Pancreas (tissue), 10 donors: ENCODE measurements around the gene CLEC2L. TPM values are rescaled to one million over a fixed set of nuclear protein-coding genes. Genes with fewer than 3 reads are reported as not detected.

Source experiments
- ATAC-seq, 4 donors: fragments of 200-7000 bp; cut with Tn5 transposase; one replicate each; pipeline versions ENCODE4 v1.8.0 to v1.9.1; 2020; ENCODE audit warnings: mild to moderate bottlenecking in 4 of 4, moderate library complexity in 4 of 4
- DNase-seq, 6 donors: peaks; one replicate each; pipeline ENCODE4 v3.0.0-alpha.2; 2020
- FAIRE-seq: peaks from 2 replicates; lab custom pipeline; 2012; peaks lifted over from hg19 to GRCh38; lab: Jason Lieb, UNC
- H3K27ac ChIP-seq, 4 donors: fragments of 200-600 bp; sonication (generic); 1 replicate in 3 of 4; 2 replicates in 1 of 4; pipeline versions ENCODE4 v1.5.0 to v1.8.0; 2020
- H3K27me3 ChIP-seq, 4 donors: fragments of 200-600 bp; one replicate each; pipeline ENCODE4 v1.8.0; 2021
- H3K36me3 ChIP-seq, 3 donors: fragments of 200-600 bp; sonication (generic) in 1 of 3; one replicate each; pipeline versions ENCODE4 v1.5.0 to v1.8.0; 2020 to 2021
- H3K4me1 ChIP-seq, 3 donors: fragments of 200-600 bp; one replicate each; pipeline ENCODE4 v1.8.0; 2021
- H3K4me3 ChIP-seq, 4 donors: fragments of 200-600 bp; sonication (generic) in 2 of 4; one replicate each; pipeline versions ENCODE4 v1.5.0 to v1.8.0; 2020 to 2021
- H3K9me3 ChIP-seq, 4 donors: fragments of 200-600 bp; one replicate each; pipeline ENCODE4 v1.8.0; 2021
- WGBS, 2 donors: extraction: QIAGEN DNeasy Blood & Tissue Kit; methylation state at CpG; one replicate each; pipeline ENCODE4 v1.1.7; 2013; 5-methylcytosine and 5-hydroxymethylcytosine counted together
- intact Hi-C, 3 donors: fragments of 100-400 bp; cut with DNase I; formaldehyde crosslinking; loops; one replicate each; pipeline versions ENCODE4 v1.11.1 to v1.14.2; 2022
- polyA plus RNA-seq, 2 donors: library from polyadenylated mRNA; stranded (reverse); fragments of 200-250 nt; gene quantifications; one replicate each; pipeline ENCODE4 v1.2.3, GENCODE V29; 2013
- total RNA-seq, 6 donors: library from RNA; stranded (reverse); fragmentation: NEBNext Ultra II Directional in 4 of 6; extraction: Animal tissue kit (Norgen Biotek cat#: 25700) in 4 of 6; gene quantifications; one replicate each; pipeline versions ENCODE4 v1.2.1 to v1.2.4, GENCODE V29; 2021 to 2023
- TF ChIP-seq, protein P1 (sequence below), 4 donors: fragments of 200-600 bp; sonication (generic) in 3 of 4; IDR thresholded peaks; one replicate each; pipeline versions ENCODE4 v1.5.0 to v1.8.0; 2021; ENCODE audit warnings: antibody characterized with exemption in 4 of 4
- donor health status: healthy with polysubstance abuse.
- donor health status: DM: no; HTN: no; CAD: no; lungs with moderate emphysema.
- donor health status: DM: no; HTN: no; CAD: no.
- donor health status: control.
- donor health status: control.
- donor health status: Bipolar disorder and iron deficiency.
- donor health status: DM: yes; HTN: yes; CAD: no.
- donor health status: DM: no; HTN: no; CAD: no.
- donor health status: DM: no; HTN: no; CAD: no.
- donor health status: DM: yes; HTN: yes; CAD: no.

The CLEC2L gene
- total and polyA plus RNA-seq, 8 donors, result not detected

DNA sequence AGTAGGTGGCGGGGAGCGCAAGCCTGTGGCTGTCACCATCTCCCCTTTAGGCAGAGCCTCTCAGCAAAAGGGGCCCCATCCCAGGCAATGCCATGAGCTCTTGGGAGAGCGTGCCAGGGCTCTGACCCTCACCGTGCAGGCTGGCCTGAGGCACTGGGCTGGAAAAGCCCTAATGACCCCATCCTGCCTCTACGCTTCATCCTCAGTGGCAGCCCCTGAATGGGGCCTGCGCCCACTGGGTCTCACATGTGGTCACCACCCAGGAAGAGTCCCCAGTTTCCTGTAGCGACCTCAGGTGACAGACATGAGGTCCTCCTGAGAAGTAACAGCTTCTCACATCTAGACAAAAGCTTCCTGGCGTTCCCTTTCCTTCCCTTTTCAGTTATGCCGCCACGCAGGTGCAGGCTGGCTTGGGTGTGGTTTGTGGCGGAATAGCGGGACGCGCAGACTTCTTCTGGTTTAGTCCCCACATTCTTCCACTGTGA lies 59.2 kb downstream of the CLEC2L start:
- DNase-seq, result no peak

DNA sequence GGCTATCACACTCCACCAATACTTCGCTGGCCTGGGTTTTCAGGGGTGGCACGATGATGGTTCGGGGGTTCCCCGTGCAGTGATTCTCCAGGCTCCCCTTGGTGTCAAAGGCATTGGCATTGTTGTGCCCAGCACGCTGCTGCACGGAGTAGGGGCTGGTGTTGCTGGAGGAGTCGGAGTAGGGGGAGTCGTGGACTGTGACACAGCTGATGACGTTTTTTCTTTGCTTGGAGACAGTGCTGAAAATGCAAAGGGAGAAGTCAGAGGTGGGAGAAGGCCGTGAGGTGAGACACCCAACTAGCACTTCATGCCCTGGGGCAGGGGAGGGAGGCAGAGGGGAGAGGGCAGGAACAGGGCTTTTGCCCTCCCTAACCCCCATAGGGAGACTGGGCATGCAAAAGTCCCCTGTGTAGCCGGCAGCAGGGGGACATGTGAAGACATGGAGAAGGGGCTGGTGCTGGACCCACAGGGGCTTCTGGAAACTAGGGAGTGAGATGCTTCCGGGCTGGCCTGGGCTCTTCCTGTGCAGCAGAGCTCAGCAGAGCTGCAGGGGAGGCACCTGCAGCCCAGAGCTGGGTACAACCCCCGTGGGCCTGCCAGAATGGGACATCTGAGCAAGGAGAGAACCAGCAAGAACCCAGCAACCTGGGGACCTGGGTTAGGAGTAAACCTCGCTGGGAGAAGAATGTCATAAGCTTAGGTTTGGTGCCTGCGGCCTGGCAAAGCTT lies 60.5 kb downstream of the CLEC2L start:
- ATAC-seq, result no peak
- H3K4me3 ChIP-seq, result no peak overlapping the region
- peaks cover 0 to 49% (median 0%) of the 10 kb centered on the region in 3 donors for H3K36me3 ChIP-seq
- H3K4me1 ChIP-seq, result no peaks in the 10 kb centered on the region
- no peaks in the 10 kb centered on the region for H3K9me3 ChIP-seq
- no peak overlapping the region for H3K27ac ChIP-seq
- DNase-seq, result no peak
- no peaks in the 10 kb centered on the region for H3K27me3 ChIP-seq
- TF ChIP-seq, protein P1, sequence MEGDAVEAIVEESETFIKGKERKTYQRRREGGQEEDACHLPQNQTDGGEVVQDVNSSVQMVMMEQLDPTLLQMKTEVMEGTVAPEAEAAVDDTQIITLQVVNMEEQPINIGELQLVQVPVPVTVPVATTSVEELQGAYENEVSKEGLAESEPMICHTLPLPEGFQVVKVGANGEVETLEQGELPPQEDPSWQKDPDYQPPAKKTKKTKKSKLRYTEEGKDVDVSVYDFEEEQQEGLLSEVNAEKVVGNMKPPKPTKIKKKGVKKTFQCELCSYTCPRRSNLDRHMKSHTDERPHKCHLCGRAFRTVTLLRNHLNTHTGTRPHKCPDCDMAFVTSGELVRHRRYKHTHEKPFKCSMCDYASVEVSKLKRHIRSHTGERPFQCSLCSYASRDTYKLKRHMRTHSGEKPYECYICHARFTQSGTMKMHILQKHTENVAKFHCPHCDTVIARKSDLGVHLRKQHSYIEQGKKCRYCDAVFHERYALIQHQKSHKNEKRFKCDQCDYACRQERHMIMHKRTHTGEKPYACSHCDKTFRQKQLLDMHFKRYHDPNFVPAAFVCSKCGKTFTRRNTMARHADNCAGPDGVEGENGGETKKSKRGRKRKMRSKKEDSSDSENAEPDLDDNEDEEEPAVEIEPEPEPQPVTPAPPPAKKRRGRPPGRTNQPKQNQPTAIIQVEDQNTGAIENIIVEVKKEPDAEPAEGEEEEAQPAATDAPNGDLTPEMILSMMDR (IDR thresholded peaks at IDR 0.05), result no peak
- intact Hi-C loops, result no loop called here
- 92 to 93% methylated on average over 15 of the region's 15 CpGs for WGBS, 2 donors
- no peak for FAIRE-seq

More for the DNA sequence above, 59.2 kb downstream of the CLEC2L start:
- TF ChIP-seq, protein P1 (IDR thresholded peaks at IDR 0.05), result no peak
- Histone ChIP-seq H3K4me1 (no peaks in the 10 kb centered on the region), H3K36me3 (peaks cover 0 to 49% (median 0%) of the 10 kb centered on the region in 3 donors), H3K4me3 (no peak overlapping the region), H3K27me3 (no peaks in the 10 kb centered on the region), H3K27ac (no peak overlapping the region), H3K9me3 (no peaks in the 10 kb centered on the region)
- intact Hi-C loops, result no loop called here
- ATAC-seq (no peak), FAIRE-seq (no peak)
- WGBS, 2 donors, result 93 to 95% methylated on average over 14 of the region's 14 CpGs

DNA sequence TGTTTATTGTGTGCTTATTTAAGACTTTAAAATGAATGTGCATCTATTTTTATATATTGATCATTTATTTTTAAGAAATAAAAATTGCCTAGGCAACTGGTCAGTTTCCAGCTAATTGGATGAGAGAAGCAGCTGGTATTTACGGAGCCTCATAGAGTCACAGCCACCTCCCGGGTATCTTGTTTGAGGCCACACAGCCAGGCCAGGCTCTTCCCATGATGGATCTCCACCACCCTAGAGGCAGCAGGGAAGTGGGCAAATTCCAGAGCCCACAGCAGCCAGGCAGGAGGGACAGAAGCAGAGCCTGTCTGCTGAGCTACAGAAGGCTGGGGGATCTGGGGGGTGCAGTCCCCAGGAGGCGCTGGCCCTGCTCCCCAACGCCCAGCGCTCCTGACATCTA lies 61.6 kb downstream of the CLEC2L start:
- no peak overlapping the region for H3K4me3 ChIP-seq
- no peaks in the 10 kb centered on the region for H3K4me1 ChIP-seq
- intact Hi-C loops, result no loop called here
- ATAC-seq (peak in 1 of 4 donors; percentile 11), DNase-seq (no peak), FAIRE-seq (no peak)
- TF ChIP-seq, protein P1 (IDR thresholded peaks at IDR 0.05), result no peak
- H3K27ac ChIP-seq, result no peak overlapping the region
- no peaks in the 10 kb centered on the region for H3K27me3 ChIP-seq
- peaks cover 0 to 46% (median 0%) of the 10 kb centered on the region in 3 donors for H3K36me3 ChIP-seq
- no peaks in the 10 kb centered on the region for H3K9me3 ChIP-seq
- 79 to 84% methylated on average over 5 of the region's 5 CpGs for WGBS, 2 donors

DNA sequence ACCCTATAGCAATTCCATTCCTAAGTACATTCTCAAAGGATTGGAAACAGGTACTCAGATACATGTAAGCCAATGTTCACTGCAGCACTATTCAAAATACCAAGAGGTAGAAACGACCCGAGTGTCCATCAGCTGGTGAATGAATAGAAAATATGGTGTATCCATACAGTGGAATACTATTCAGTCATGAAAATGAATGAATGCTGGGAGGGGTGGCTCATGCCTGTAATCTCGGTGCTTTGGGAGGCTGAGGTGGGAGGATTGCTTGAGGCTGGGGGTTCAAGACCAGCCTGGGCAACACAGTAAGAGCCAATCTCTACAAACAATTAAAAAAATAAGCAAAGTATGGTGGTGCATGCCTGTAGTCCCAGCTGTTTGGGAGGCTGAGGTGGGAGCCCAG lies 62.8 kb downstream of the CLEC2L start:
- Histone ChIP-seq H3K4me1 (no peaks in the 10 kb centered on the region), H3K4me3 (no peak overlapping the region), H3K27ac (no peak overlapping the region), H3K36me3 (peaks cover 0 to 43% (median 0%) of the 10 kb centered on the region in 3 donors), H3K27me3 (no peaks in the 10 kb centered on the region), H3K9me3 (no peaks in the 10 kb centered on the region)
- no peak for ATAC-seq
- 93 to 94% methylated on average over 3 of the region's 3 CpGs for WGBS, 2 donors
- TF ChIP-seq, protein P1 (IDR thresholded peaks at IDR 0.05), result no peak
- DNase-seq, result no peak
- intact Hi-C loops, result no loop called here
- FAIRE-seq, result no peak

DNA sequence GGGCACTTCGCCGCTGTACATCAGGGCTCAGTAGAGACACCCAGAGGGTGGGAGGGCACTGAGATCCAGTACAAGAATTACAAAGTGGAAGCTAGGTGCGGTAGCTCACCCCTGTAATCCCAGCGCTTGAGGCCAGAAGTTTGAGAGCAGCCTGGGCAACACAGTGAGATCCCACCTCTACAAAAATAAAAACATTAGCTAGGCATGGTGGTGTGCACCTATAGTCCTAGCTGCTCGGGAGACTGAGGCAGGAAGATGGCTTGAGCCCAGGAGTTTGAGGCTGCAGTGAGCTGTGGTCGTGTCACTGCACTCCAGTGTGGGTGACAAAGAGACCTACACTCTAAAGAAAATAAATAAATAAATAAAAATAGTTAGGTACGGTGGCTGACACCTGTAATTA lies 64.0 kb downstream of the CLEC2L start:
- no peaks in the 10 kb centered on the region for H3K4me1 ChIP-seq
- ATAC-seq (no peak), FAIRE-seq (no peak), DNase-seq (no peak)
- H3K4me3 ChIP-seq, result no peak overlapping the region
- intact Hi-C loops, result no loop called here
- no peaks in the 10 kb centered on the region for H3K9me3 ChIP-seq
- peaks cover 0 to 36% (median 0%) of the 10 kb centered on the region in 3 donors for H3K36me3 ChIP-seq
- TF ChIP-seq, protein P1 (IDR thresholded peaks at IDR 0.05), result no peak
- H3K27ac ChIP-seq, result no peak overlapping the region
- 97 to 98% methylated on average over 7 of the region's 7 CpGs for WGBS, 2 donors
- H3K27me3 ChIP-seq, result no peaks in the 10 kb centered on the region
